Coronary artery (tissue), 2 donors: Measurements from ENCODE around the gene DDAH2.
A peak's percentile ranks its signal among the peaks of the same experiment; 100 is the strongest.

Source experiments
- DNase-seq: peaks from one replicate; pipeline ENCODE4 v3.0.0-alpha.2; 2017; ENCODE audit warnings: low spot score
- H3K27ac ChIP-seq, 2 donors: fragments of 200-600 bp; sonication (generic); one replicate each; pipeline ENCODE4 v1.5.1; 2016 to 2019
- H3K4me3 ChIP-seq: fragments of 200-600 bp; sonication (generic); 2 replicates; pipeline ENCODE4 v1.5.1; 2016; ENCODE audit warnings: mild to moderate bottlenecking, moderate library complexity
- TF ChIP-seq, protein P1 (sequence below): fragments of 200-600 bp; sonication (generic); IDR thresholded peaks from one replicate; pipeline ENCODE4 v1.5.1; 2019; ENCODE audit warnings: antibody characterized with exemption

The DDAH2 gene

DNA sequence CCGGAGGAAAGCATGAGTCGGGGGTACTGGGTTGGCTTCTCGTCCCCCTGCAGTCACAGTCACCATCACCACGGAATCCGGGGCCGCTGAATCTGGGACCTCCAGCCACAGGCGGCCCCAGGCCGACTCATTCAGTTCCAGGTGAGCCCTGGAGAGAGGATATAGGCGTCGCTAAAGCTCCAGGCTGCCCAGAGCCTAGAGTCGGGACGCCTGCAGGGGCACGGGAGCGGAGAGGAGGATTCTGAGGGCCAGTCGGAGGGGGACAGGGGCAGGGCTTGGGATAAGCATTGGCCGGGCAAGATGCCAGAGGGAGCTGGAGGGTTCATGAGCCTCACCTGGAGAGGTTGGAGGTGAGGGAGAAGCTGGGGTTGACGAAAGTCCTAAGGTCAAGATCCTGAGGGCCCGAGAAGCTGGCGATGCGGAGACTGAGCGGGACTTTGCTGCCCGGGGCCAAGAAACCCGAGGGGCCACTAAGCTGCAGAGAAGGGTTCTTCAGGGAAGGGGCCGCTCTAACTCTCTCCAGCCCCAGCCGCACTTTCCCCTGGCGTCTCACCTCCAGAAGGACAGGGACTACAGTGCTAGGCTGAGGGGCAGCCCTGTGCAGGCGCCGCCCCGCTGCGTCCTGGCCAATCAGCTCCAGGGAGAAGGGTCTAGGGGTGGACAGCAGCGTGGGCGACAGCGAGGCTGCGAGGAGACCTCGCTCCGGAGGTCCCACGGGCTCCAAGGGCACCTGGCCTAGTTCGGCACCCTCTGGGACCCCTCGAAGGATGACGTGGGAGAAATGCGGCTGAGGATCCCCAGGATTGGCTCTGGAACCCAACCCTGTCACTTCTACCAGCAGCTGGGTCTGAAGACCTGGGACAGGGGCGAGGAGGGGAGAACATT lies 37.1 kb upstream of the DDAH2 start:
- Histone ChIP-seq H3K4me3 (peak overlapping the region; percentile 51), H3K27ac (no peak overlapping the region)
- TF ChIP-seq, protein P1, sequence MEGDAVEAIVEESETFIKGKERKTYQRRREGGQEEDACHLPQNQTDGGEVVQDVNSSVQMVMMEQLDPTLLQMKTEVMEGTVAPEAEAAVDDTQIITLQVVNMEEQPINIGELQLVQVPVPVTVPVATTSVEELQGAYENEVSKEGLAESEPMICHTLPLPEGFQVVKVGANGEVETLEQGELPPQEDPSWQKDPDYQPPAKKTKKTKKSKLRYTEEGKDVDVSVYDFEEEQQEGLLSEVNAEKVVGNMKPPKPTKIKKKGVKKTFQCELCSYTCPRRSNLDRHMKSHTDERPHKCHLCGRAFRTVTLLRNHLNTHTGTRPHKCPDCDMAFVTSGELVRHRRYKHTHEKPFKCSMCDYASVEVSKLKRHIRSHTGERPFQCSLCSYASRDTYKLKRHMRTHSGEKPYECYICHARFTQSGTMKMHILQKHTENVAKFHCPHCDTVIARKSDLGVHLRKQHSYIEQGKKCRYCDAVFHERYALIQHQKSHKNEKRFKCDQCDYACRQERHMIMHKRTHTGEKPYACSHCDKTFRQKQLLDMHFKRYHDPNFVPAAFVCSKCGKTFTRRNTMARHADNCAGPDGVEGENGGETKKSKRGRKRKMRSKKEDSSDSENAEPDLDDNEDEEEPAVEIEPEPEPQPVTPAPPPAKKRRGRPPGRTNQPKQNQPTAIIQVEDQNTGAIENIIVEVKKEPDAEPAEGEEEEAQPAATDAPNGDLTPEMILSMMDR: no peak
- no peak for DNase-seq

DNA sequence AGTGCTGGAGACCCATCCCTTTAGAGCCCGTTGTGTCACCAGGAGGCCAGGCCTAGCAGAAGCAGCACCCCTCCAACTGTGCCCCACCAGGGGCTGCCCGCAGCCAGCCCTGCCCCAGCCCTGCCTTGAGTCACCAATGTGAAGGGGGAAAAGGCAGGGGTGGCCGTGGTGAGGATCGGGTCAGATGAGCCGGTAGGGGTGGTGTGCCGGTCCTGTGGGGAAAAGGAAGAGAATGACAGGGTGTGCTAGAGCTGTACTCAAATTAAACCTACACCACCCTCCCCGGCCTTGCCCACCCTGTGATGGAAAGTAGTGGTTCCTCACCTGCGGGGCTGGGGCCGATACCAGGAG lies 36.4 kb upstream of the DDAH2 start:
- H3K4me3 ChIP-seq: no peak overlapping the region

DNA sequence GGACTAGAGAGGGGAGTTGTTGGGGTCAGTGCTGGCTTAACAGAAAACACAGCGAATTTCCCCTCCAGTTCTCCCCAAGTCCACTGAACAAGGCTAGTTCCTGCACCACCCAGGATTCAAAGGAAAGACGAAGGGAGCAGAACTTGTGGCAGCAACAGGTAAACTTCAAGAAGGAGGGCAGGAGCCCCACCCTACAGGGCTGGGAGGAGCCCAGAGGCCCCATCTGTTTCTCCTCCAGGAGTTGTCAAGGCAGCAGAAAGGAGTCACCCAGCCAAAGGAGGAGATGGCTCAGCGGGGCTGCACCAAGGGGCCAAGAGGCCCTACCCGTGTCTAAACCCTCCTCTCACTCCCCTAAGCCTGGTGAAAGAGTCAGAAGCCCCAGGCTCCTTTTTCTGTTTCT lies 35.1 kb upstream of the DDAH2 start:
- Histone ChIP-seq H3K27ac (no peak overlapping the region), H3K4me3 (no peak overlapping the region)
- DNase-seq: no peak
- TF ChIP-seq, protein P1: no peak

More for the DNA sequence above, 36.4 kb upstream of the DDAH2 start:
- TF ChIP-seq, protein P1: no peak
- H3K27ac ChIP-seq: no peak overlapping the region
- DNase-seq: no peak

DNA sequence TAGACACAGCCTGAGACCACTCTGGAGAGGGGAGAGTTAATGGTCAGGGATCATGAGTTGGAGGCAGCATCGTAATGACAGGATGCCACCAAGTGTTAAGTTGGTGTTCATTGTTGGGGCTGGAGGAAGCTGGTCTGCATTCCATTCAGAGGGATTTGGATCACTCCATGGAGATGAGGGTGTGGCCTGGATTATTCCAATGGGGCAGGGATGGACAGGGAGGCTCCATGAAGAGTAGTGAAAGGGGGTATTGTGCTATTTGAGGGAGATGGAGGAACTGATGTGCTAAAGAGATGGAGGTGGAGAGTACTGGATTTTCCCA lies 34.5 kb upstream of the DDAH2 start:
- DNase-seq: no peak
- TF ChIP-seq, protein P1: no peak
- H3K4me3 ChIP-seq: no peak overlapping the region
- H3K27ac ChIP-seq: no peak overlapping the region

DNA sequence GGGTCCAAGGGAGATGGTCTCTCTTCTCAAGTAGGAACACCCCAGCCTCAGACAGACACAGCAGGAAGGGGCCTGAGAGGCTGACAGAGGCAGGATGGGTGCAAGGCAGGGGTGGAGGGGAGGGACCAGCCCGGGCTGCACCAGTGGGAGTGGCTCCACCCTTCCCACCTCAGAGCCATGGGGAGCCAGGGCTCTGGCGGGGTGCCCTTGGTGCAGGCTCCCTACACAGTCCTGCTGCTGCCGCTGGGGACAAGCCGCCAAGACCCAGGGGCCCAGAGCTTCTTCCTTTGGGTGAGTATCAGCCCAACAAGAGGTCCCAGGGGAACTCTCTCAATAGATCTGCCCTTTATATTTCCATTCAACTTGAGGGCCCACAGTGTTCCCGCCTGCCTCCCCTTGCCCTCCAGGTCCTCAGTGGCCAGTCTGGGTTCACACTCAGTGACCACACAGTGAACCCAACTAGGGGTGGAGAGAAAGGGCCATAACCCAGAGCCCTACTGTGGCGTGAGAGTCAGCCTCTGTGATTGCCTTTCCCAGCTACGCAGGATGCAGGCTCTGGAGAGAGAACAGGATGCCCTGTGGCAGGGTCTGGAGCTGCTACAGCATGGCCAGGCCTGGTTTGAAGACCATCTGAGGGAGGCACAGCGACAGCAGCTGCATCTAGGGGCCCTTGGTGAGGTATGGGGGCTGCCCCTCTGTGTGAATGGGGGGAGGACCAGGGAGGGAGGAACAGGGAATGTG lies 33.9 kb upstream of the DDAH2 start:
- no peak for DNase-seq
- TF ChIP-seq, protein P1: no peak
- Histone ChIP-seq H3K27ac (no peak overlapping the region), H3K4me3 (no peak overlapping the region)

DNA sequence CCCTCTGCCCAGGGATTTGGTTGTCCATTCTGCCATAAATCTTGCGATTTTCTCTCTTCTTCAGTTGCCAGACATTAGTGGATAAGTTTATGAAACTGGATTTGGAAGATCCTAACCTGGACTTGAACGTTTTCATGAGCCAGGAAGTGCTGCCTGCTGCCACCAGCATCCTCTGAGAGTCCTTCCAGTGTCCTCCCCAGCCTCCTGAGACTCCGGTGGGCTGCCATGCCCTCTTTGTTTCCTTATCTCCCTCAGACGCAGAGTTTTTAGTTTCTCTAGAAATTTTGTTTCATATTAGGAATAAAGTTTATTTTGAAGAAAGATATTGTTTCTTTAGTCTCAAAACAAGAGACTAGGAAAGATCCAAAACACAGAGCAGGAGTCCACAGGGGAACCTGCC lies 33.3 kb upstream of the DDAH2 start, which contains the start of gene SAPCD1:
TSS of gene SAPCD1 (plus strand) at position 301 of the 400 bp plus-strand sequence. CDS start 399 bp downstream, outside the sequence.
- Histone ChIP-seq H3K27ac (no peak within 1 kb of the TSS), H3K4me3 (no peak within 1 kb of the TSS)
- TF ChIP-seq, protein P1: no peak
- no peak for DNase-seq
